NCI-H2227 treated with DMSO at 0.1 percent for 48 hours (cell line): ENCODE data around the gene EZH1.

Source experiments
- DNase-seq: peaks from one replicate; lab custom pipeline; 2025; lab: John Stamatoyannopoulos, UW

EZH1 gene

DNA sequence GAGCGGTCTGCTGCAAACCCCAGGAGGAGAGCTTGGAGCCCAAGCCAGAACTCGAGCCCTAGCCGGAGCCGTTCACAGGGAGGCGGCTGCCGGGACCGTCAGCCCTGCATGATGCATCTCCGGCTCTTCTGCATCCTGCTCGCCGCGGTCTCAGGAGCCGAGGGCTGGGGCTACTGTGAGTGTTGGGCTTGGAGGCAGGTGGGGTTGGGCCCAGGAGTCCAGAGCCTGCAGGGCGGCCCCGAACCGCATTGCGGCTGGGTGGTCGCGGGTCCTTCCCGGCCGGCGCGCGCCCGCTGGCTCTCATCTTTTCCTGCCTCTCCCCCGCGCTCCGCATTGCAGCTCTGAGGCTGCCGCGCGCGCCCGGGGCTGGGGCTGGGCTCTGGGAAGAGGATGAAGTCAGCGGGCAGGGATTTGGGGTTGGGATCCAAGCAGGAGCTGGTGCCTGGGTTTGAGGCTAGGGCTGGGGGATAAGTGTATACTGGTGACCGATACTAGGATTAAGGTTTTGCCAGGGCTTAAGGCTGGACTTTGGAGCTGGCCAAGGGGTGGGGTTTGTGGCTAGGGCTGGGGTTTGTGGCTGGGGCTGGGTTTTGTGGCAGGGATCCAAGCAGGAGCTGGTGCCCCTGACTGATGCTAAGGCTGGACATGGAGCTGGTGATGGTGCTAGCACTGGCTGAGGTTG lies 62.0 kb downstream of the EZH1 start:
- peak; percentile 28 for DNase-seq

DNA sequence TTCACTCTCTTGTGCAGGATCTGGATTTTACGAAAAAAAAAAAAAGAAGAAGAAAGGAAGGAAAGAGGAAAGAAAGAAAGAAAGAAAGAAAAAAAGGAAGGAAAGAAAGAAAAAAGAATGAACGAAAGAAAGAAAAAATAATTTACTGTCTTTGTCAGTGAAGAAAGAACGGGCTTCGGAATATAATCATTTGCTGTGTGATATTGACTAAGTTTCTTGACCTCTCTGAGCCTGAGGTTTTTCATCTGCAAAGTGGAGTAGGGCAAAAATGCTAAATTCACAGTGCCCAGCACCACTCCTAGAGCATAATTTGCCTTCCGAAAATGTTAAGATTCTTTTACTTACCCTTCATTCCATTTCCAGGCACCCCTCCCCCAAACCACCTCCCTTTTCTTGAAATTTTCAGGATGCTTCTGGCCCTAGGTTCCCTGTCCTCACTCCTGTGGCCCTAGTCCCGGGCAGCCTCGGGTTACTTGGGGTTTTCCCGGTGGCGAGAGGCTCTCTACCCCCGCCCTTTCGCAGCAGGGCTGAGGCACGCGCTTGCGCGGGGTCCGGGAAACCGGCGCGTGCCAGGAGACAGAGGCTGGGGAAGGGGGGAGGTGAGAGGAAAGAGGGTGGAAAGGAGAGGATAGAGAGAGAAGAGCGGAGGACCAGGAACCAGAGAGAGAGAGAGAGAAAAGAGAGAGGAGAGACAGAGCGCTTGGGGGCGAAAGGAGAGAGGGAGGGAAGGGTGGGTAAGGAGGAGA lies 62.7 kb downstream of the EZH1 start, which contains the start of gene CNTNAP1:
Gene CNTNAP1 (plus strand): TSS at position 556 of the 746 bp plus-strand sequence. CDS start 299 bp downstream, outside the sequence.
- DNase-seq, result peak; percentile 73

DNA sequence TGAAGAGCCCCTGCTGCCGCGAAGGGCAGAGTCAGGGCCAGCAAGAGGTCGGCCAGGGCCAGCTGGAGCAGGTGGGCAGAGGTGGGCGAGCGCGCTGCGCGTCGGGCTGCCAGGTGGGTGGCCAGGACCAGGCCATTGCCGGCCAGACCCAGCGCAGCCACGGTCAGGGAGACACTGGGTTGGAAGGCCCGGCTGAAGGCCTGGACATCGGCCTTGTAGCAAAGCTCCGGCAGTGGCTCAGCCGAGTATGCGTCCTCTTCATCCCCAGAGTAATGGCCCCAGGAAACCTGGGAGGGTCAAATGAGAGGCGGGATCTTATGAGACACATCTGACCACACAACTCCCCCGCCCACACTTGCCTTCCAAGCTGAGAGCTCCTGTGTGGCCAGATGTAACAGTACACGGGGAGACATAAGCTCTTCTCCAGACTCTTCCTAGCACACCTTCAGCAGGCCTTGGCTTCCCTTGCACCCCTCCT lies 64.5 kb downstream of the EZH1 start:
- no peak for DNase-seq

DNA sequence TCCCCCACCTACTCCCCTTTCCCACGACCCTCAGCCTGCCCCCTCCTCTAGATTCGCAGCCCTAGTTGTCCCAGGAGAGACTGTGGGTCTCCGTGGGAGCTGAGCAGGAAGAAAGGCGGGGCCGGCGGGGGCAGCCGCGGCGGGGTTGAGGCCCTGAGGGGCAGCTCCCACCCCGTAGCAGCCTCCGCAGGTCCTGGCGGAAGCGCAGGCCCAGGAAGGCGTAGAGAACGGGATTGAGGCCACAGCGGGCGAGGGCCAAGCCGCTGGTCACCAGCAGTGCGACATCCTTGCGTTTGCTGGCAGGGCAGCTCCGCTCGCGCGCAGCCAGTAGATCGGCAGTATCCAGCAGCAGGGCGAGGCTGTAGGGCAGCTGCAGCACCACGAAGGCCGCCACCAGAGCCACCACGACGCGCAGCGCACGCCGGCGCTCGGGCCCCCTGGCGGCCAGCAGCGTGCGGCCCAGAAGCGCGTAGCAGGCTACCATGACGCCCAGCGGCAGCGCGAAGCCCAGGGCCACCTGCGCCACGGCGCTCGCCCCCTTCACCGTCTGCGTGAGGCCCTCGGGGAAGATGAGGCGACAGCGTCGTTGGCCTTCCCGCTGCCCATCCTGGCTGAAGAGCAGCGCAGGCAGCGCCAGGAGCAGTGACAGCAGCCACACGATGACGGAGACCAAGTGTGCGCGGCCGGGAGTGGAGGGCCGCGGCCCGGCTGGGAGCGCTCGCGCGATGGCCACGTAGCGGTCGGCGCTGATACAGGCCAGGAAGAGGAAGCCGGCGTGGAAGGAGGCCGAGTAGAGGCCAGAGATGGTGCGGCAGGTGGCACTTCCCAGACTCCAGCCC lies 65.1 kb downstream of the EZH1 start:
- DNase-seq, result peak; percentile 69

DNA sequence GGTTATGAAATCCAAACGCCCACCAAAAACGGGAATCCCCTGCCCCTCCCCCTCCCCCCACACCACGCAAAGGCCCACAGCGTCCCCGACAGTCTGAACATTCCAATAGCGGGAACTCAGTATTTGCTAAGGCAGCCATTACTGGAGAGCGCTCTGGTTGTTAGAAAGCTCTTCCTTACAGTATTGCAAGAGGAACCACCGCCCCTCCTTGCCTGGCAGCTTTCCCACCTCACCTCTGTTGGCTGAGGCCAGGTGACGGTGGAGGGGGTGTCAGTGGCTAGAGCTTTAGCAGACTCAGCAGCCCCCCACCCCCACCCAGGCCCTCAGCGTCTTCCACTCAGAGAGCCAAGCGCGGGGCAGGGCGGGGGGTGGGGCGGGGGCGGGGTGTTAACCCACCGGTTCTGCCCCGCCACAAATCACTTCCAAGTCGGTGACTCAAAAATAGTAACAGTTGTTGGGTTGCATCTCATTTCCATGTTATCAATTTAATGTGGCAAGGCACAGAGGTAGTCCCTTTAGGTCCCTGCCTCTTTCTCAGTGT lies 65.8 kb downstream of the EZH1 start:
- peak; percentile 76 for DNase-seq

DNA sequence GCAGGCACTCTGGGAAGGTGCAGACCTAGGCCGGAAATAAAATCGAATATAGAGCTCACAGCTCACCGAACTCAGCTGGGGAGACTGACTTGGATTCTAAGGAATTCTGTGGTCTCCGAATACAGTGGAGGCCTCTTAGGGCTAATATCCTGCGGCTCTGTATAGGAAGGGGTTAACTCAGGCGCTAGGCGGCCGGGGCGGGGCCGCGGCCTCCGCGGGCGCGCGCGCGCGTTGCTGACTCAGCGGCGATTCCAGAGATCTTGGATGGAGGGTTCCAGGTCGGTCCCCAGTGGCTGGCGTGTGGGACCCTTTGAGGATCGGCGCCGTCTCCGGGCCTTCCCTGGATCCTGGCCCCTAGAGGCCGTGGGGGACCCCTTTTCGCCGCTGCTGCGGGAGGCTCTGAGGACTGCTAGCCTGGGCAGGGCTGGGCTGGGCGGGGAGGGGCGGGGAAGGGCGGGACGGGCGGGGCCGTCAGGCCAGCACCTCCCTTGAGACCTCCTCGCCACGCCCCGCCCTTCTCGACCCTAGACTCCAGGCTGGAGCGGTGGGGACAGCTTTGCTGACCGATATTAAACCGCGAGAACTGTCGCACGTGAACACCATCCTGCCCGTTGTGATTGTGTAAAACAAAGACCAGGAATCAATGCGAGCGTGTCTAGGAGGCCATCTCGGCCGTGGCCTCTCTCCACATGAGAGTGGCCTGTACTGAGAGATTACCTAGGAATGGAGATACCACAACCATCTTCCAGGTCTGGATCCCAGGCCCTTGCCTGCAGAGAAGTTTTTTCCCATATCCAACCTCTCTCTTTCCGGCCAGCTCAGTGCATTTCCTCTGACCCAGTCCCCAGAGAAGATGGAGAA lies 66.7 kb downstream of the EZH1 start:
- DNase-seq, result peak; percentile 88

DNA sequence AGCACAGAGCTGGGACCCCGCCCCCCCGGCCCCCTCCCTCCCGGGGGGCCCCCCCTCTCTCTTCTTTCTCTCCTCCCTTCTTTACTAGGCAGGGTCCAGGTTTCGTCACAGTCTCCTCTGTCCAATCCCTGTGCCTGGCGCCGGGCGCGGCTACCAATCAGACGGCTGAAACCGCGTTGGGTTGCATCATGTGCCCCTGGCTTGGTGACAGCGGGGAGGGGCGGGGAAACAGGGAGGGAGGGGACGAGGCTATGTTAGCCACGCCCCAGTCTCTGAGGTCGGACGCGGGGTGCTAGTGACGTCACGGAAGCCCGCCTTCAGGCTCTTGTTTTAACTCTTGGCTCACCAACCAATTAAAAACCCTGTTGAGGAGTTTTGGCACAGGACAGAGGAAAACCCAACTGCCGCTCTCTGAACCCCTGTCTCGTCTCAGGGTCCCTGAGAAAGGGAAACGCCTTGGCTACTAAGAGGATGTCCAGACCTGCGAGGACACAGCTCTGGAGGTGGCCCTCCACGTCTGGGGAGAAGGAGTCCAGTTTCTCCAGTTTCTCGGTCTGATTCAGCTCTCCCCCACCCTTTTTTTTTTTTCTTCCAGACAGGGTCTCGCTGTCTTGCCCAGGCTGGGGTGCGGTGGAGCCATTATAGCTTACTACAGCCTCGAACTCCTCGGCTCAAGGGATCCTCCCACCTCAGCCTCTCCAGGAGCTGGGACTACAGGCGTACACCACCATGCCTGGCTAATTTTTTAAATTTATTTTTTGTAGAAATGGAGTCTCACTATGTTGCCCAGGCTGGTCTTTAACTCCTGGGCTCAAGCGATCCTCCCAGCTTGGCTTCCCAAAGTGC lies 67.6 kb downstream of the EZH1 start:
- peak; percentile 98 for DNase-seq

DNA sequence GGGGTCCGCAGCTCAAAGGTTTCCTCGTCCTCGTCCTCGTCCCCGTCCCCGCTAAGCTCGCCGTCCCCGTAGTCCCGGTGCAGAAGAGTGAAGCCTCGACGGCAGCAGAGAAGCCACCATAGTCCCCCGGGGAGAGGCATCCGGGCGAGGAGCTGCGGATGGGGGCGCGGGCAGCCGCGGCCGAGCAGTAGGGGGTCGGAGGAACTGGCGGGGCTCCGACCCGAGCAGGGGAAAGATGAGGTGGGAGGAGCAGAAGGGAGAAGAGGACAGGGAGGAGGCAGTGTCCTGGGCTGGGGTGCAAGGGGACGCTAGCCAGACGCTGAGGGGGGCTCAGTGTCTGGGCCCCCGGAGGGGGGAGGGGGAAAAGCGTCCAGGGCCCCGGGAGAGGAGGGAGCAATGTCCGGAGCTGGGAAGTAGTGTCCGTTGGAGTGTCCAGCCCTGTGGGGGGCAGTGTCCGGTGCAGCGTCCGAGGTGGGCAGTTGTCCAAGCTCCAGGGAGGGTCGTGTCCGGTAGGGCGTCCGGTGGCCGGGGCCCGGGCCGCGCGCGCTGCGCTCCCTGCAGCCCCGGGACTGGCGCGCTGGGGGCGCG lies 68.3 kb downstream of the EZH1 start, which contains the start of gene PLEKHH3:
Gene PLEKHH3 (minus strand): TSS at position 571 of the 588 bp plus-strand sequence. CDS start 431 bp downstream, at position 140.
- no peak for DNase-seq

DNA sequence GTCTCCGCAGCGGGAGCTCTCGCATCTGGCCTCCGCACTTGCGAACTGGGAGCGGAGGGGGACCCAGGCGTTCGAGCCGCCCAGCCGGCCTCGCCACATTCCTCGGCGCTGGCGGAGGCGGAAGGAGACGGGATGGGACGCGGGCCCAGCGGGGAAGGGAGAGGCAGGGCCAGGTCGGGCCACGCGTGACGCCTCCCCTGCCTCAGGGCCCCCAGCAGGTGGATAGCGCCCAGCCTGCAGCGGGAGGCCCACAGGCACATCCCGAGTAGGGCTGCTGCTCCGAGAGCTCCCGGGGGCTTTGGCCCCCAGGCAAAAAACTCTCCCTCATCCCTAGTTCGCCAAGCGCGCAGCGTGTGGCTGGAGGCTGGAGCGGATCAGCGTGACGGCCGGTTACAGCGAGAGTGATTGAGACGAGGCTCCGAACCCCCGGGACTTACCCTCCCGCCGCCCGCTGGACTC lies 68.8 kb downstream of the EZH1 start:
- DNase-seq, result no peak

DNA sequence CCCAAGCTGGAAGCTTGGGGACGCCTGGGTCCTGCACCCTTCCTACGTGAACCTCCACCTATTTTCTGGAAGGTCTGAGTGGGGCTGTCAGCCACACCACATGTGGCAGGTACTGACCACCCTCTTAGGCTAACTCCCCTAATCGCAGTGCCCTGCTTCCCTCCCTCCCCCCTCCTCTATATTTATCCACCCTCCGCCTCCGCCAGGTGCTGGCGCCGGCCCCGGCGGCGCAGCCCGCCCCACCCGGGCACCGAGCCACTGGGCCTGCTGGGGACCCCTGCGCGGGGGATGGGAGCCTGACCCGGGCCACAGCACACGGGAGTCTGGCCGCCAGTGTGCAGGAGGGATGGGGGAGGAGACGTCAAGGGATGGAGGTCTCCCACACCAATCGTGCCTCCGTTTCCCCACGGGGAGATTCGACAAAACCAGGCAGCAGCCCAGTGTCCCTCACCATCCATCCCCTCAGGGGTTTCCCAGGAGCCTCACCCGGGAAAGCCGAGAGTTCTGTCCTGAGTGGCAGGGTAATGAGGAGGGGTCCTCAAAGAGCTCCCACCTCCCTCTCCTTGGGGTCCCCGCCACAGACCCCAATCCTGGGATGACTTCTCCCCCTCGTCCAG lies 69.4 kb downstream of the EZH1 start:
- no peak for DNase-seq

DNA sequence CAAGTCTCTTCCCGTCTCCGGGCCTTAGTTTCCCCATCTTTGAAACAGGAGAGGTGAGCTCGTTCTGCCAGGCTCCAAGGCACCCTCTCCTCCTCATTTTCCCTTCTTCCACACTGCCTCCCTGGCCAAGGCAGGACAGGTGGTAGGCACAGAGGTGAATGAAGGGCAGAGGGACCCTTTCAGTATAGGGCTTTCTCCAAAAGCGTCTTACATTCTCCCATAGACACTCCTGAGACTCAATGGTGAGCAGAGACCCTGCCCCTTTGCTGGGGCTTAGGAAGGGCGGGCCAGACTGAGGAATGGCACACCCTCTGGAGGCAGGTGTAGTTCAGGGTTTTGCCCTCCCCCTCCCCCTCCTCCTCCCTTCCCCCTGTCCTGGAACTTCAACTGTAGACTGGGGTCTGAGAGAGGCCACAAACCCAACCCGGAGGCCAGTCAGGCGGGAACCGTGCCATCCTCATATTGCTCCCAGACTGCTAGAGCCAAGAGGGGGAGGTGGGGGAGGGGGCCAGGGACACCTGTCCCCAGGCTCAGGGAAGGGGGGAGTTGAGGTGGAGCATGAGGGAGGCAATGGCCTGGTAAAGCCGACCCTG lies 70.0 kb downstream of the EZH1 start:
- no peak for DNase-seq

DNA sequence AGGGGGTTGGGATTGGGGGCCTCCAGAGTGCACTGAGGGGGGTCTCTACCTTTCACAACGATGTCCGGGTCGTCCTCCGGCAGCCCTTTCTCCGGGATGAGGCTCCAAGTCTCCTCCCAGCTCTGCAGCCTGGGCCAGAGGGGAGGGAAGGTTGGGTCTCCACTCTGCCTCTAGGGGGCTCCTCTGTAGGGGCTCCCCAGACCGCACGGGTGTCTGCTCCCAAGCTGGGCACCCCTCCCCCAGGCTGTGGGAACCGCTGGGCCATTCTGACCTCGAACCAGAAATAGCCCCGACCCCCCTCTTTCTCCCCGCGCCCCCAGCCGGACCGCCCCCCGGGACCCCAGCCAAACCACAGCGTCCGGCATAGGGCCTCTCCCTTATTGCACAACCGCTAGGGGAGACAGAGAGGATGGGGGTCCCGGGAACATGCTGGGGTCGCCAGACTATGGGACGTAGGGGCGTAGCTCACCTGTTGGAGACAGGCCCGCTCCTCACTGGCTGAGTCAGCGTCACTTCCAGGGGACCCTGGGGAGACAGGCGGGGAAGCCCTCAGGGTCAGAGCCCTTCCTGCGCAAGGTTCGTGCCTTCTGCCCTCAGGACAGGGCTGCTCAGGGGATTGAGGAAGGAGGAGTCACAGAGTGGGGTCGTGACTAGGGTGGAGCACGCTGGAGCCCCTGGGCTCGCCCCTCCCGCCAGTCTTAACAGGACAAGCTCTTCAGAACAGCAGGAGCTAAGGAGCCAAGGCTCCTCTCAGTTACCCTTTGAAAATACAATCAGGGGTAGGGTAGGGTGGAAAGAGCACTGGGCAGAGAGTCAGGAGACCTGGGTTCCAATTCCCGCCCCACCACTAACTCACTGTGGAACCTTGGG lies 70.7 kb downstream of the EZH1 start:
- DNase-seq, result no peak

DNA sequence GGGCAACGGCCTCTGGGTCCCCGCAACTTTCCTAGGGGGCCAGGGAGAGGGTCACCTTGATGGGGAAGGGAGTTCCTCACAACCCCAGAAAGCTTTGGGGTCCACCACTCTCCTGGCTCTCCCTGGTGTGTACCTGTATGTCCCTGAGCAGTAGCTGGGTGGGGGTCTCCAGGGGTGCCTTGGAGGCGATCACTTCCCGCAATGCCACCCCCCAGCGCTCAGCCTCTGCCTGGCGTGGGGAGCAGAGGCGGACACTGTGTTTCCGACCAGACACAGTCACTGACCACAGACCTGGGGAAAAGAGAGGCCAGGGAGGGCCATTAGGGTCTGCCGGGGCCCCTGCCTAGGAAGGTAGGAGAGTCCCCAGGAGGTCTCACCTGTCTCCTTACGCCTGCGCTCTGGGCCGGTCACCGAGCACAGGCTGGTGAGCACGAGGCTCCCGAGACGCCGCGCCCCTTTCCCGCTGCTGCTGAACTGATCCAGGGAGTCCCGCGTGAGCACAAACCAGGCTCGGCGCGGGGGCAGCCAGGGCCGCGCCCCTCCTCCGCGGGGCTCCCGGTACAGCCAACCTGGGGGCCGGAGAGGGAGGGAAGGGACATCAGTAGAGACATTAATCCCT lies 71.5 kb downstream of the EZH1 start:
- DNase-seq, result no peak

DNA sequence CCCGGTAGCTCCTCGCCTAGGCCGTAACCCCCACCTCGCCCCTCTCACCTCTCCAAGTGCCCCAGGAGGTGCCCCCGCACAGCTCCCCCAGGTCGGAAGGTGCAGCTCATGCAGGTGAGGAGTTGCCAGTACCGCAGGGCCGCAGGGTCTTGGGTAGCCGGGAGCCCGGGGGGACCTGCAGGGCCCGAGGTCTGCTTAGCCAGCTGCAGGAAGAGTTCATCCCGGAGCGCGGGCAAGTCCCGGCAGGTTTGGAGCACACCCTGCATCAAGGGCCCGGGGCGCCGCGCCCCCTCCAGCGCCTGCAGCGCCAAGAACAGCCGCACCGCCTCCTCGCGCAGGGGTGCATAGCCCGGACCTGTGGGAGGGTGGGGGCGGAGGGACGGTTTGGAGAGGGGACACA lies 72.8 kb downstream of the EZH1 start:
- DNase-seq, result no peak

DNA sequence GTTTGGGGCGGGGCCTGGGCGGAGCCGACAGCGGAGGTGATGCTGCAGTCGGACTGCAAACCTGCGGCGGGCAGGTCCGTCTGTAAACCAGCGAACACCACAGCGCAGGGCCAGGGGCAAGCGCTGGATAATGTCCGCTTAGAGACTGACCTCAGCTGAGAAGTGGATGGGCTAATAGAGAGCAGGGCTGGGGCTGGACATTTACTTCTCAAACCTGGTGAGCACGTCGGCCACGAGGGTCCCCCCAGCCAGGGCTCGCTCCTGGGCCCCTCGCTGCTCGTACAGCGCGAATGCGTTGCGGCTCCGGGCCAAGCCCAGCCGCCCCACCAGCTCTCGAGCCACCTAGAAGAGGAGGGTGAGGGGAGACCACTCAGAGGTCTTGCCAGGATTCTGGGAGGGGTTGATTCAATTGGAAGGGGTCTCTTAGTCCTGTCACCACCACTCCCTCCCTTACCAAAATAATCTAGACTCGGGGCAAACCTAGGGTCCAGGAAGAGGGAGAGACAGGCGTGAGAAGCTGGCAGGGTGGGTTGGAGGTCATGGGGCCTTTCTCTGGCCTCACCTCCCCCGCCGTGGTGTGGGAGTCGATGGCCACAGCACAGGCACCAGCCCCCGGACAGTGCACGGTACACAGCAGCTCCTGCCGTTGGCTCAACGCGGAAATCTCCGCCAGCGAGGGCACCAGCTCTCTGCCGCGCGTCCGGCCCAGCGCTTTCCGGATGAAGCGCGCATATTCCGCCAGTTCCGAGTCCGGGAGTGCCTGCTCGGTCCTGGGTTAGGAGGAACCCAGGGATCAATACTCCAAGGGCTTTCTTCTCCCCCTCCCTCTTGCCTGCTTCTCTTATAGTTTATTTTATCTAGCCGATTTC lies 73.8 kb downstream of the EZH1 start:
- no peak for DNase-seq
